Fibroblast of the aortic adventitia (primary cell): ENCODE data around the gene MMP13. TPM values are rescaled to one million over a fixed set of nuclear protein-coding genes. Genes with fewer than 3 reads are reported as not detected.
"Not testable (repeated sequence)": the region's sequence is repeated elsewhere in the genome, so short reads cannot be mapped to it uniquely, and the experiment has no call there.

Experiments used
- DNase-seq: peaks from one replicate; pipeline ENCODE4 v3.0.0-alpha.2; 2010; ENCODE audit warnings: low read depth
- H3K4me3 ChIP-seq: 2 replicates; pipeline ENCODE4 v1.5.1; 2011; ENCODE audit warnings: low read depth, mild to moderate bottlenecking, control low read depth, low read length, moderate library complexity
- CTCF ChIP-seq: IDR thresholded peaks from 2 replicates; pipeline ENCODE4 v1.5.1; 2011; ENCODE audit warnings: mild to moderate bottlenecking, low read length, control low read depth, inconsistent platforms; ENCODE audit not compliant: insufficient read depth
- small RNA-seq: library from RNA; depleted of rRNA; stranded (forward); fragments of <200 nt; gene quantifications from one replicate; pipeline ENCODE3, GENCODE V24; 2012
- total RNA-seq: library from RNA; depleted of rRNA; stranded (reverse); fragments of >200 nt; gene quantifications from 2 replicates; pipeline ENCODE4 v1.2.3, GENCODE V29; 2012; ENCODE audit warnings: low replicate concordance

The MMP13 gene
- total RNA-seq, 1 donor, result not detected

- DNase-seq, result no peak
- TF ChIP-seq CTCF, result no peak
These were observed 43.1 kb downstream of the MMP13 start for GRCh38 chr11:102912482-102912830.

GRCh38 chr11:102911758-102912481 lies 43.6 kb downstream of the MMP13 start:
- no peak for TF ChIP-seq CTCF
- no peak overlapping the region for H3K4me3 ChIP-seq
- no peak for DNase-seq

More at GRCh38 chr11:102912482-102912830, 43.1 kb downstream of the MMP13 start:
- H3K4me3 ChIP-seq, result no peak overlapping the region

- peak; percentile 10 for DNase-seq
- H3K4me3 ChIP-seq, result not testable (repeated sequence)
These were observed 49.7 kb downstream of the MMP13 start for GRCh38 chr11:102905848-102906247.

GRCh38 chr11:102903895-102904294 lies 51.6 kb downstream of the MMP13 start:
- DNase-seq, H3K4me3 ChIP-seq: not testable (repeated sequence)

- no peak for DNase-seq
- TF ChIP-seq CTCF, result no peak
- no peak overlapping the region for H3K4me3 ChIP-seq
These were observed 55.2 kb downstream of the MMP13 start for GRCh38 chr11:102900346-102900745.

Small RNA genes within 50 kb of the gene (small RNA-seq; reads per million reads assigned to genes)
- gene RNU7-159P, result not detected

Other genes with a start within 250 kb of the MMP13 start
- 0.18 TPM in 1 of 2 replicates, not detected in the other for gene MMP27, start 250.0 kb downstream of the MMP13 start, total RNA-seq
- gene MMP8, start 230.8 kb downstream of the MMP13 start, total RNA-seq, result 0.41 TPM in 1 of 2 replicates, not detected in the other
- gene MMP10, start 175.1 kb downstream of the MMP13 start, total RNA-seq, result 3.6 TPM in 1 of 2 replicates, not detected in the other
- gene MMP1, start 157.6 kb downstream of the MMP13 start, total RNA-seq, result 13.2 and 3,834 TPM in 2 replicates
- 3.3 TPM in 1 of 2 replicates, not detected in the other for gene MMP3, start 112.1 kb downstream of the MMP13 start, total RNA-seq
- not detected in 2 replicates for gene MMP12, start 80.8 kb downstream of the MMP13 start, total RNA-seq
- 55.9 and 136 TPM in 2 replicates for gene DCUN1D5, start 136.4 kb upstream of the MMP13 start, total RNA-seq
- 74.0 and 99.0 TPM in 2 replicates for gene DYNC2H1, start 153.7 kb upstream of the MMP13 start, total RNA-seq